B cell (primary cell): ENCODE measurements around the gene TRIM47. TPM values are rescaled to one million over a fixed set of nuclear protein-coding genes. Genes with fewer than 3 reads are reported as not detected.

ENCODE experiments used
- ATAC-seq: fragments of 200-7000 bp; cut with Tn5 transposase; one replicate; pipeline ENCODE4 v1.10.0; 2021; ENCODE audit warnings: low read depth, mild to moderate bottlenecking, moderate number of reproducible peaks, moderate library complexity
- CTCF ChIA-PET: fragments of 350-600 bp; sonication (Branson Sonifier 250); formaldehyde crosslinking; loops from one replicate; lab custom pipeline; 2021; ENCODE audit warnings: antibody characterized with exemption, inconsistent platforms; lab: Charles Lee
- POLR2A ChIA-PET: fragments of 350-600 bp; sonication (Branson Sonifier 250); formaldehyde crosslinking; loops from one replicate; lab custom pipeline; 2021; ENCODE audit warnings: antibody characterized with exemption; lab: Charles Lee
- DNase-seq: peaks from one replicate; pipeline ENCODE4 v3.0.0; 2013
- H2AFZ ChIP-seq: 2 replicates; pipeline ENCODE4 v1.6.1; 2012; ENCODE audit warnings: mild to moderate bottlenecking, low read depth, low read length; ENCODE audit not compliant: insufficient read depth, poor library complexity, severe bottlenecking
- H3K27ac ChIP-seq, 2 donors: 1 replicate in 1 of 2; 2 replicates in 1 of 2; pipeline ENCODE4 v1.5.1; 2012 to 2013; ENCODE audit warnings: low read length in 2 of 2, mild to moderate bottlenecking in 2 of 2, moderate library complexity in 1 of 2
- H3K27me3 ChIP-seq, 4 experiments: fragments of 200-600 bp in 1 of 4; sonication (generic) in 1 of 4; replicated peaks in 1 of 4; 1 replicate in 2 of 4; 2 replicates in 2 of 4; pipeline versions ENCODE4 v1.6.1 to v1.7.0; 2013 to 2016; ENCODE audit warnings: low read length in 3 of 4, mild to moderate bottlenecking in 2 of 4, mixed read lengths in 1 of 4, moderate library complexity in 1 of 4; ENCODE audit not compliant: insufficient read depth in 4 of 4, control insufficient read depth in 3 of 4; ENCODE audit errors: control extremely low read depth in 1 of 4
- H3K36me3 ChIP-seq, 2 experiments: replicated peaks in 1 of 2; 1 replicate in 1 of 2; 2 replicates in 1 of 2; pipeline versions ENCODE4 v1.6.1 to v1.7.1; 2013; ENCODE audit warnings: low read length in 1 of 2; ENCODE audit not compliant: insufficient read depth in 2 of 2, control insufficient read depth in 1 of 2; ENCODE audit errors: control extremely low read depth in 1 of 2, extremely low read depth in 1 of 2
- H3K4me1 ChIP-seq, 2 donors: fragments of 200-600 bp in 1 of 2; sonication (generic) in 1 of 2; 1 replicate in 1 of 2; 2 replicates in 1 of 2; pipeline versions ENCODE4 v1.5.1 to v1.6.1; 2013 to 2017; ENCODE audit warnings: low read length in 2 of 2; ENCODE audit not compliant: control insufficient read depth in 2 of 2, insufficient read depth in 2 of 2
- H3K4me2 ChIP-seq: replicated peaks from 2 replicates; pipeline ENCODE3; 2012; ENCODE audit warnings: mild to moderate bottlenecking, low read depth, low read length; ENCODE audit not compliant: poor library complexity, severe bottlenecking
- H3K4me3 ChIP-seq, 5 experiments: fragments of 200-600 bp in 1 of 5; sonication (generic) in 1 of 5; 1 replicate in 3 of 5; 2 replicates in 2 of 5; pipeline versions ENCODE4 v1.5.1 to v1.7.0; 2011 to 2016; ENCODE audit warnings: low read length in 4 of 5, mild to moderate bottlenecking in 4 of 5, low read depth in 2 of 5, control low read depth in 1 of 5, moderate library complexity in 1 of 5; ENCODE audit not compliant: insufficient read depth in 1 of 5; ENCODE audit errors: control extremely low read depth in 1 of 5, extremely low read depth in 1 of 5
- H3K79me2 ChIP-seq: fragments of 200-600 bp; sonication (generic); one replicate; pipeline ENCODE4 v1.6.0; 2016; ENCODE audit warnings: low read length; ENCODE audit not compliant: control insufficient read depth, insufficient read depth
- H3K9ac ChIP-seq: fragments of 200-600 bp; sonication (generic); 2 replicates; pipeline ENCODE4 v1.6.1; 2017; ENCODE audit warnings: mild to moderate bottlenecking, low read length, moderate library complexity
- H3K9me3 ChIP-seq, 3 donors: one replicate each; pipeline versions ENCODE4 v1.6.1 to v1.7.1; 2013; ENCODE audit warnings: low read length in 2 of 3; ENCODE audit not compliant: control insufficient read depth in 2 of 3, insufficient read depth in 1 of 3; ENCODE audit errors: control extremely low read depth in 1 of 3
- H4K20me1 ChIP-seq: 2 replicates; pipeline ENCODE4 v1.6.0; 2012; ENCODE audit warnings: mild to moderate bottlenecking, low read length; ENCODE audit not compliant: insufficient read depth, control insufficient read depth, poor library complexity, severe bottlenecking
- H3K27ac Mint-ChIP-seq: one replicate; pipeline ENCODE4 v1.8.0; 2021; ENCODE audit warnings: mixed read lengths
- H3K27me3 Mint-ChIP-seq: one replicate; pipeline ENCODE4 v1.8.0; 2021; ENCODE audit warnings: mixed read lengths
- H3K4me1 Mint-ChIP-seq: one replicate; pipeline ENCODE4 v1.8.0; 2021; ENCODE audit warnings: mixed read lengths
- H3K4me3 Mint-ChIP-seq: one replicate; pipeline ENCODE4 v1.8.0; 2021; ENCODE audit warnings: mixed read lengths
- H3K9me3 Mint-ChIP-seq: one replicate; pipeline ENCODE4 v1.8.0; 2022; ENCODE audit warnings: mixed read lengths; ENCODE audit not compliant: insufficient read depth
- EZH2 ChIP-seq: IDR thresholded peaks from 2 replicates; pipeline ENCODE4 v1.6.1; 2012; ENCODE audit warnings: borderline replicate concordance, low read depth, mild to moderate bottlenecking, moderate library complexity, low read length; ENCODE audit not compliant: insufficient read depth, poor library complexity, severe bottlenecking
- WGBS: methylation state at CpG from one replicate; pipeline ENCODE4 v1.1.5; 2013; ENCODE audit warnings: missing lambda C conversion rate; ENCODE audit not compliant: insufficient coverage; 5-methylcytosine and 5-hydroxymethylcytosine counted together
- intact Hi-C: fragments of 100-400 bp; cut with micrococcal nuclease; formaldehyde crosslinking; loops from one replicate; pipeline ENCODE4 v1.10.0; 2022
- polyA plus RNA-seq: library from polyadenylated mRNA; depleted of rRNA; stranded (reverse); fragments of >200 nt; gene quantifications from 2 replicates; pipeline ENCODE4 v1.2.3, GENCODE V29; 2012
- total RNA-seq, 2 donors: library from RNA; stranded (reverse); fragments of 120-200 nt in 1 of 2; gene quantifications; 1 replicate in 1 of 2; 2 replicates in 1 of 2; pipeline versions ENCODE4 v1.2.3 to v1.2.4, GENCODE V29; 2013 to 2022
- TF ChIP-seq, protein P1 (sequence below): fragments of 200-600 bp; IDR thresholded peaks from one replicate; pipeline ENCODE4 v1.8.0; 2022; ENCODE audit warnings: antibody characterized with exemption, mild to moderate bottlenecking

TRIM47 gene
- total and polyA plus RNA-seq, 2 donors (not counting 1 experiment from before 2014, with no cell fraction given), result 6.4 to 8.3 TPM

DNA sequence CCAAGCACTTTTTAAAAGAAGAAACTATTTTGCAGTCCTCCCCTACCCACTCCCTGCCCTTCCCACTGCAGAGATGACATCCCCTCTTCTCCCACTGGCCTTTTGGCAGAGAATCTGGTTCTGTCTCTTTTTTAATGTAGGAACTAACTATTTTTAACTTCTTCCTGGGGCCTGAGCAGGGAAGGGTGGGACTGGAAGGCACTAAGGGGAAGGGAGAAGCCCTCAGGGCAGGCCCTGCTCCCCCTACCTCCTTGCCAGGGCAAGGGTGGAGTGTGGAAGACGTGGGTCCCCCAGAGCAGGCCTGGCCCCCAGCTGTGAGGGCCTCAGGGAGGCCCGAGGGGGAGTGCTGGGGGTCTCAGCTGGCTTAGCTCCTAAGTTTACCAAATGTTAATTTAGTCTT is 53.7 kb downstream of the TRIM47 start:
- no peaks in the 10 kb centered on the region for H3K27me3 ChIP-seq
- Mint-ChIP-seq H3K9me3 (no peaks in the 10 kb centered on the region), H3K27ac (no peak overlapping the region), H3K4me3 (no peak overlapping the region), H3K27me3 (no peaks in the 10 kb centered on the region), H3K4me1 (peaks cover 24% of the 10 kb centered on the region)
- H3K4me1 ChIP-seq, result peaks cover 8 to 19% of the 10 kb centered on the region in 2 donors
- H3K36me3 ChIP-seq, result peaks cover 0 to 56% of the 10 kb centered on the region in 2 experiments
- H3K9me3 ChIP-seq, result no peaks in the 10 kb centered on the region
- no CpG with 5 or more reads among the region's 2 CpGs for WGBS
- H3K4me3 ChIP-seq, result no peak overlapping the region
- no peaks in the 10 kb centered on the region for H4K20me1 ChIP-seq
- POLR2A ChIA-PET, result no interaction called here
- ATAC-seq, result no peak
- H2AFZ ChIP-seq, result no peak overlapping the region
- no peak for DNase-seq
- no peak overlapping the region for H3K27ac ChIP-seq
- CTCF ChIA-PET, result interaction anchor here (0.8 to 6.8 kb wide), 5 partner anchors 16 to 181 kb away, joined by 4 to 83 read pairs (median 5); partner anchors contain the start of gene GALK1
- H3K79me2 ChIP-seq, result no peaks in the 10 kb centered on the region
- H3K9ac ChIP-seq, result no peak overlapping the region
- intact Hi-C loops, result no loop called here
- no peak for TF ChIP-seq EZH2
- TF ChIP-seq, protein P1, sequence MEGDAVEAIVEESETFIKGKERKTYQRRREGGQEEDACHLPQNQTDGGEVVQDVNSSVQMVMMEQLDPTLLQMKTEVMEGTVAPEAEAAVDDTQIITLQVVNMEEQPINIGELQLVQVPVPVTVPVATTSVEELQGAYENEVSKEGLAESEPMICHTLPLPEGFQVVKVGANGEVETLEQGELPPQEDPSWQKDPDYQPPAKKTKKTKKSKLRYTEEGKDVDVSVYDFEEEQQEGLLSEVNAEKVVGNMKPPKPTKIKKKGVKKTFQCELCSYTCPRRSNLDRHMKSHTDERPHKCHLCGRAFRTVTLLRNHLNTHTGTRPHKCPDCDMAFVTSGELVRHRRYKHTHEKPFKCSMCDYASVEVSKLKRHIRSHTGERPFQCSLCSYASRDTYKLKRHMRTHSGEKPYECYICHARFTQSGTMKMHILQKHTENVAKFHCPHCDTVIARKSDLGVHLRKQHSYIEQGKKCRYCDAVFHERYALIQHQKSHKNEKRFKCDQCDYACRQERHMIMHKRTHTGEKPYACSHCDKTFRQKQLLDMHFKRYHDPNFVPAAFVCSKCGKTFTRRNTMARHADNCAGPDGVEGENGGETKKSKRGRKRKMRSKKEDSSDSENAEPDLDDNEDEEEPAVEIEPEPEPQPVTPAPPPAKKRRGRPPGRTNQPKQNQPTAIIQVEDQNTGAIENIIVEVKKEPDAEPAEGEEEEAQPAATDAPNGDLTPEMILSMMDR, result no peak
- no peak overlapping the region for H3K4me2 ChIP-seq

Other genes starting within 250 kb of the TRIM47 start
- 0.61 and 0.62 TPM in 2 replicates for gene SMIM5, start 245.1 kb downstream of the TRIM47 start, total RNA-seq
- 4.9 and 7.6 TPM in 2 replicates for gene SMIM5, start 245.1 kb downstream of the TRIM47 start, polyA plus RNA-seq
- 56.6 and 58.5 TPM in 2 replicates for gene RECQL5, start 211.4 kb downstream of the TRIM47 start, total RNA-seq
- gene RECQL5, start 211.4 kb downstream of the TRIM47 start, polyA plus RNA-seq, result 40.3 and 70.5 TPM in 2 replicates
- gene SAP30BP, start 211.2 kb downstream of the TRIM47 start, total RNA-seq, result 148 and 174 TPM in 2 replicates
- 143 and 189 TPM in 2 replicates for gene SAP30BP, start 211.2 kb downstream of the TRIM47 start, polyA plus RNA-seq
- 0.81 and 1.1 TPM in 2 replicates for gene ITGB4, start 157.1 kb downstream of the TRIM47 start, total RNA-seq
- gene ITGB4, start 157.1 kb downstream of the TRIM47 start, polyA plus RNA-seq, result 0.12 and 0.27 TPM in 2 replicates
- gene GALK1, start 113.4 kb downstream of the TRIM47 start, total RNA-seq, result 29.8 and 33.9 TPM in 2 replicates
- gene GALK1, start 113.4 kb downstream of the TRIM47 start, polyA plus RNA-seq, result 25.7 and 37.4 TPM in 2 replicates
- gene UNK, start 93.8 kb downstream of the TRIM47 start, total RNA-seq, result 70.3 and 82.3 TPM in 2 replicates
- gene UNK, start 93.8 kb downstream of the TRIM47 start, polyA plus RNA-seq, result 35.5 and 41.4 TPM in 2 replicates
- gene UNC13D, start 34.2 kb downstream of the TRIM47 start, total RNA-seq, result 107 and 114 TPM in 2 replicates
- gene UNC13D, start 34.2 kb downstream of the TRIM47 start, polyA plus RNA-seq, result 78.2 and 101 TPM in 2 replicates
- gene WBP2, start 23.2 kb downstream of the TRIM47 start, total RNA-seq, result 132 and 140 TPM in 2 replicates
- gene WBP2, start 23.2 kb downstream of the TRIM47 start, polyA plus RNA-seq, result 82.0 and 88.6 TPM in 2 replicates
- 39.2 and 40.7 TPM in 2 replicates for gene TRIM65, start 18.4 kb upstream of the TRIM47 start, total RNA-seq
- gene TRIM65, start 18.4 kb upstream of the TRIM47 start, polyA plus RNA-seq, result 16.8 and 18.0 TPM in 2 replicates
- 127 and 139 TPM in 2 replicates for gene MRPL38, start 26.3 kb upstream of the TRIM47 start, total RNA-seq
- gene MRPL38, start 26.3 kb upstream of the TRIM47 start, polyA plus RNA-seq, result 100 and 126 TPM in 2 replicates
- 27.0 and 31.5 TPM in 2 replicates for gene FBF1, start 62.5 kb upstream of the TRIM47 start, total RNA-seq
- 18.3 and 21.6 TPM in 2 replicates for gene FBF1, start 62.5 kb upstream of the TRIM47 start, polyA plus RNA-seq
- 31.2 and 38.8 TPM in 2 replicates for gene ACOX1, start 100.6 kb upstream of the TRIM47 start, total RNA-seq
- gene ACOX1, start 100.6 kb upstream of the TRIM47 start, polyA plus RNA-seq, result 6.6 and 7.3 TPM in 2 replicates
- 19.8 and 25.5 TPM in 2 replicates for gene TEN1, start 100.7 kb upstream of the TRIM47 start, total RNA-seq
- 25.2 and 34.5 TPM in 2 replicates for gene TEN1, start 100.7 kb upstream of the TRIM47 start, polyA plus RNA-seq
- gene CDK3, start 122.3 kb upstream of the TRIM47 start, total RNA-seq, result 13.2 and 15.0 TPM in 2 replicates
- 20.5 and 21.4 TPM in 2 replicates for gene CDK3, start 122.3 kb upstream of the TRIM47 start, polyA plus RNA-seq
- gene EVPL, start 148.7 kb upstream of the TRIM47 start, total RNA-seq, result not detected in 2 replicates
- gene EVPL, start 148.7 kb upstream of the TRIM47 start, polyA plus RNA-seq, result not detected in 2 replicates
- 75.4 and 82.3 TPM in 2 replicates for gene SRP68, start 193.9 kb upstream of the TRIM47 start, total RNA-seq
- gene SRP68, start 193.9 kb upstream of the TRIM47 start, polyA plus RNA-seq, result 29.6 and 36.3 TPM in 2 replicates
- gene GALR2, start 196.2 kb upstream of the TRIM47 start, total RNA-seq, result 0.42 TPM in 1 of 2 replicates, not detected in the other
- gene GALR2, start 196.2 kb upstream of the TRIM47 start, polyA plus RNA-seq, result 1.2 and 2.0 TPM in 2 replicates
- 0.37 and 0.53 TPM in 2 replicates for gene ZACN, start 200.6 kb upstream of the TRIM47 start, total RNA-seq
- gene ZACN, start 200.6 kb upstream of the TRIM47 start, polyA plus RNA-seq, result 0.35 and 0.45 TPM in 2 replicates
- 191 and 194 TPM in 2 replicates for gene EXOC7, start 225.2 kb upstream of the TRIM47 start, total RNA-seq
- gene EXOC7, start 225.2 kb upstream of the TRIM47 start, polyA plus RNA-seq, result 96.1 and 105 TPM in 2 replicates